K562 (cell line): ENCODE results near the gene ADCY4. TPM values are rescaled to one million over a fixed set of nuclear protein-coding genes. Genes with fewer than 3 reads are reported as not detected.

Source experiments
- ATAC-seq: fragments of 200-7000 bp; cut with Tn5 transposase; 3 replicates; pipeline ENCODE4 v1.9.1; 2020; ENCODE audit warnings: moderate library complexity
- BruUV-seq: library from RNA; stranded (reverse); fragments of 400-500 nt; replicated peaks from 2 replicates; lab custom pipeline; 2021; lab: Mats Ljungman, UMichigan
- CTCF ChIA-PET: fragments of 300-600 bp; formaldehyde crosslinking; extraction: SDS; loops from one replicate; lab custom pipeline; 2021; ENCODE audit warnings: low intra/inter-chr PET ratio; lab: Yijun Ruan, JAX
- POLR2A ChIA-PET: fragments of 300-600, 350-650 bp; sonication (Branson Sonifier 250); formaldehyde crosslinking; extraction: SDS; loops from one replicate; lab custom pipeline; 2021; ENCODE audit warnings: antibody characterized with exemption, inconsistent platforms; lab: Yijun Ruan, JAX
- DNase-seq, 4 experiments: peaks; one replicate each; pipeline versions ENCODE4 v3.0.0 to v3.0.0-alpha.2; 2011 to 2018; ENCODE audit warnings: low spot score in 3 of 4, mixed read lengths in 3 of 4; ENCODE audit errors: extremely low read depth in 1 of 4
- FAIRE-seq: peaks from 2 replicates; lab custom pipeline; 2011; peaks lifted over from hg19 to GRCh38; lab: Jason Lieb, UNC
- H2AFZ ChIP-seq: 2 replicates; pipeline ENCODE4 v1.6.0; 2011; ENCODE audit warnings: low read depth, low read length, control low read depth, inconsistent platforms
- H3K27ac ChIP-seq: fragments of 200-600 bp; 3 replicates; pipeline ENCODE4 v1.8.0; 2011; ENCODE audit warnings: low read depth, mild to moderate bottlenecking, control low read depth, inconsistent platforms, low read length, moderate library complexity, mixed read lengths; ENCODE audit errors: extremely low read depth
- H3K27me3 ChIP-seq, 2 experiments: fragments of 300-600 bp in 1 of 2; 2 replicates in 1 of 2; 3 replicates in 1 of 2; pipeline versions ENCODE4 v1.6.0 to v1.8.0; 2011; ENCODE audit warnings: inconsistent platforms in 2 of 2, low read length in 2 of 2, mild to moderate bottlenecking in 1 of 2, mixed read lengths in 1 of 2, moderate library complexity in 1 of 2; ENCODE audit not compliant: control insufficient read depth in 2 of 2, insufficient read depth in 2 of 2
- H3K36me3 ChIP-seq: fragments of 300-600 bp; 3 replicates; pipeline ENCODE4 v1.8.0; 2011; ENCODE audit warnings: mild to moderate bottlenecking, low read length, inconsistent platforms; ENCODE audit not compliant: control insufficient read depth, insufficient read depth
- H3K4me1 ChIP-seq, 2 experiments: fragments of 200-600 bp in 1 of 2; replicated peaks in 1 of 2; 2 replicates in 1 of 2; 3 replicates in 1 of 2; pipeline versions ENCODE4 v1.5.1 to v1.8.0; 2011; ENCODE audit warnings: inconsistent platforms in 2 of 2, low read length in 2 of 2, mild to moderate bottlenecking in 1 of 2, mixed read lengths in 1 of 2, moderate library complexity in 1 of 2; ENCODE audit not compliant: control insufficient read depth in 2 of 2, insufficient read depth in 2 of 2
- H3K4me2 ChIP-seq: 2 replicates; pipeline ENCODE4 v1.6.1; 2011; ENCODE audit warnings: low read length, control low read depth, inconsistent platforms, mixed read lengths; ENCODE audit not compliant: insufficient read depth
- H3K4me3 ChIP-seq: fragments of 200-600 bp; sonication (generic), shearing (Covaris generic); 2 replicates; pipeline ENCODE4 v1.5.1; 2016; ENCODE audit warnings: control low read depth, inconsistent platforms
- H3K79me2 ChIP-seq: fragments of 200-600 bp; 3 replicates; pipeline ENCODE4 v1.8.0; 2011; ENCODE audit warnings: low read length, inconsistent platforms; ENCODE audit not compliant: control insufficient read depth, insufficient read depth
- H3K9ac ChIP-seq, 2 experiments: 2 replicates each; pipeline versions ENCODE4 v1.6.0 to v1.6.1; 2011; ENCODE audit warnings: low read depth in 2 of 2, low read length in 2 of 2, control low read depth in 1 of 2, inconsistent platforms in 1 of 2, mild to moderate bottlenecking in 1 of 2, mixed read lengths in 1 of 2; ENCODE audit not compliant: insufficient read depth in 1 of 2
- H3K9me1 ChIP-seq: one replicate; pipeline ENCODE4 v1.6.0; 2011; ENCODE audit warnings: inconsistent platforms, mild to moderate bottlenecking, low read length, moderate library complexity; ENCODE audit not compliant: control insufficient read depth, insufficient read depth
- H3K9me3 ChIP-seq: replicated peaks from 2 replicates; pipeline ENCODE4 v1.5.1; 2011; ENCODE audit warnings: low read depth, low read length, inconsistent platforms; ENCODE audit not compliant: control insufficient read depth, insufficient read depth
- H4K20me1 ChIP-seq: replicated peaks from 2 replicates; pipeline ENCODE4 v1.6.1; 2011; ENCODE audit warnings: low read length, inconsistent platforms, mixed read lengths; ENCODE audit not compliant: control insufficient read depth, insufficient read depth
- EZH2 ChIP-seq: IDR thresholded peaks from 2 replicates; pipeline ENCODE4 v1.6.1; 2012; ENCODE audit warnings: low read depth, mild to moderate bottlenecking, inconsistent platforms, low read length, borderline replicate concordance
- HNRNPLL ChIP-seq: fragments of 200-400 bp; formaldehyde crosslinking; IDR thresholded peaks from 2 replicates; pipeline ENCODE4 v1.6.1; 2017; ENCODE audit warnings: low read length, low read depth, mild to moderate bottlenecking; ENCODE audit not compliant: poor library complexity, severe bottlenecking
- LCOR ChIP-seq: sonication (generic); formaldehyde crosslinking; IDR thresholded peaks from 2 replicates; pipeline ENCODE4 v1.8.0; 2022; ENCODE audit warnings: mild to moderate bottlenecking, missing genetic modification reagents
- SAP30 ChIP-seq: fragments of 200-600 bp; sonication (generic); IDR thresholded peaks from 2 replicates; pipeline ENCODE4 v1.6.1; 2012; ENCODE audit warnings: borderline replicate concordance, low read depth, mild to moderate bottlenecking, moderate library complexity, low read length, control low read depth, inconsistent platforms; ENCODE audit not compliant: insufficient read depth, poor library complexity, severe bottlenecking
- SRSF7 ChIP-seq: fragments of 200-400 bp; formaldehyde crosslinking; optimal IDR thresholded peaks from 2 replicates; pipeline ENCODE3; 2017; ENCODE audit warnings: mild to moderate bottlenecking, low read depth, low read length
- TAF7 ChIP-seq: fragments of 450-650 bp; IDR thresholded peaks from 2 replicates; pipeline ENCODE4 v1.6.1; 2016; ENCODE audit warnings: missing genetic modification characterization, missing compliant biosample characterization
- TCF3 ChIP-seq: sonication (generic); formaldehyde crosslinking; IDR thresholded peaks from 2 replicates; pipeline ENCODE4 v1.4.0; 2020; ENCODE audit warnings: mild to moderate bottlenecking, missing genetic modification reagents
- WGBS: fragments of 100-300 bp; shearing (Covaris generic); methylation state at CpG from one replicate; pipeline ENCODE4 v1.1.6; 2016; ENCODE audit warnings: low coverage, mixed read lengths; ENCODE audit not compliant: insufficient coverage; ENCODE audit errors: missing lambda C conversion rate; 5-methylcytosine and 5-hydroxymethylcytosine counted together
- in situ Hi-C: fragments of 300-500 bp; cut with MboI; formaldehyde crosslinking; loops from 4 replicates; pipeline ENCODE4 v1.15.0; 2018; ENCODE audit warnings: inconsistent platforms, mixed read lengths
- intact Hi-C: fragments of 100-400 bp; cut with micrococcal nuclease; formaldehyde crosslinking; loops from 2 replicates; pipeline ENCODE4 v1.14.2; 2022
- polyA plus RNA-seq, 8 experiments: library from polyadenylated mRNA; depleted of rRNA in 4 of 8; stranded (reverse) in 5 of 8; unstranded in 3 of 8; fragments of >200 nt; fragmentation: Nextera tagmentation in 2 of 8; fragmentation: Illumina TruSeq in 1 of 8; extraction: Ambion mirVana in 2 of 8; extraction: Trizol in 1 of 8; gene quantifications; 2 replicates each; pipeline versions ENCODE4 v1.2.1 to v1.2.3, GENCODE V29; 2011 to 2014; ENCODE audit warnings: inconsistent platforms in 1 of 8, missing spikeins in 1 of 8
- total RNA-seq, 7 experiments: library from RNA; depleted of rRNA in 6 of 7; stranded (reverse); fragments of >200 nt in 6 of 7; fragmentation: Illumina TruSeq in 2 of 7; extraction: Trizol in 2 of 7; gene quantifications; 2 replicates each; pipeline versions ENCODE4 v1.2.1 to v1.2.3, GENCODE V29; 2011 to 2021; ENCODE audit warnings: low replicate concordance in 1 of 7
- TF ChIP-seq, protein P1 (sequence below), 2 experiments: fragments of 450-650 bp; IDR thresholded peaks; 2 replicates each; pipeline ENCODE4 v1.6.1; 2018; ENCODE audit warnings: mild to moderate bottlenecking in 2 of 2, low read depth in 1 of 2; ENCODE audit not compliant: partially characterized antibody in 2 of 2
- TF ChIP-seq, protein P2 (sequence below), 2 experiments: fragments of 450-650 bp; conservative IDR thresholded peaks; 2 replicates each; pipeline ENCODE4 v1.6.1; 2017; ENCODE audit warnings: mild to moderate bottlenecking in 2 of 2, moderate library complexity in 2 of 2
- TF ChIP-seq, protein P3 (sequence below): fragments of 450-650 bp; IDR thresholded peaks from 2 replicates; pipeline ENCODE4 v1.6.1; 2017; ENCODE audit warnings: antibody characterized with exemption, mild to moderate bottlenecking

Gene ADCY4
- total and polyA plus RNA-seq, 9 of the 15 experiments (the other 6 are each of a cell fraction or from before 2014, with no cell fraction given): 0.04 to 0.31 (median 0.15) TPM; not detected in 2

DNA sequence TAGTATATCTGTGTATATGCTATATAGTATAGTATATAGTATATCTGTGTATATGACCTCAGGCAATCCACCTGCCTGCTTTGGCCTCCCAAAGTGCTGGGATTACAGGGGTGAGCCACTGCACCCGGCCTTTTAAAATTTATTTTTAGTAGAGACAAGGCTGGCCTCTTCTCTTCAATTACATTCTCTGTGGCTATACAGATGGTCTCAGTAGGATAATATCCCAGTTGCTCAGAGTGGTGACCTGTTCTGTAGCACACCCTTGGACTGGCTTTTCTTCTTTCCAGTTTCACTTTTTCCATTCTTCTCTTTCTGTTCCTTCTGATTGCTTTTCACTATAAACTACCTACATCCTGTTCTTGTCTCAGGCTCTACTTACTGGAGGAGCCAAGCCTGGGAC lies 30.0 kb upstream of the ADCY4 start:
- Histone ChIP-seq H3K27ac (no peak overlapping the region), H3K4me2 (no peak overlapping the region), H3K79me2 (no peaks in the 10 kb centered on the region), H3K9ac (no peak overlapping the region), H3K9me3 (no peaks in the 10 kb centered on the region), H2AFZ (no peak overlapping the region), H3K9me1 (no peaks in the 10 kb centered on the region), H3K27me3 (no peaks in the 10 kb centered on the region), H3K4me1 (peaks cover 12 to 39% of the 10 kb centered on the region in 2 experiments; a peak in 4 of 5 replicates), H4K20me1 (no peaks in the 10 kb centered on the region), H3K4me3 (no peak overlapping the region), H3K36me3 (no peaks in the 10 kb centered on the region)
- ATAC-seq (no peak), FAIRE-seq (no peak), DNase-seq (no peak)
- WGBS: 50% methylated on average over 1 of the region's 1 CpG
- CTCF ChIA-PET: no interaction called here
- in situ Hi-C loops (no loop called here), intact Hi-C loops (loop anchor here (5.0 kb wide), 1 partner anchor 33 kb away; no protein-coding TSS in a partner anchor)
- POLR2A ChIA-PET: no interaction called here
- no TSS peak for BruUV-seq
- TF ChIP-seq, protein P1, sequence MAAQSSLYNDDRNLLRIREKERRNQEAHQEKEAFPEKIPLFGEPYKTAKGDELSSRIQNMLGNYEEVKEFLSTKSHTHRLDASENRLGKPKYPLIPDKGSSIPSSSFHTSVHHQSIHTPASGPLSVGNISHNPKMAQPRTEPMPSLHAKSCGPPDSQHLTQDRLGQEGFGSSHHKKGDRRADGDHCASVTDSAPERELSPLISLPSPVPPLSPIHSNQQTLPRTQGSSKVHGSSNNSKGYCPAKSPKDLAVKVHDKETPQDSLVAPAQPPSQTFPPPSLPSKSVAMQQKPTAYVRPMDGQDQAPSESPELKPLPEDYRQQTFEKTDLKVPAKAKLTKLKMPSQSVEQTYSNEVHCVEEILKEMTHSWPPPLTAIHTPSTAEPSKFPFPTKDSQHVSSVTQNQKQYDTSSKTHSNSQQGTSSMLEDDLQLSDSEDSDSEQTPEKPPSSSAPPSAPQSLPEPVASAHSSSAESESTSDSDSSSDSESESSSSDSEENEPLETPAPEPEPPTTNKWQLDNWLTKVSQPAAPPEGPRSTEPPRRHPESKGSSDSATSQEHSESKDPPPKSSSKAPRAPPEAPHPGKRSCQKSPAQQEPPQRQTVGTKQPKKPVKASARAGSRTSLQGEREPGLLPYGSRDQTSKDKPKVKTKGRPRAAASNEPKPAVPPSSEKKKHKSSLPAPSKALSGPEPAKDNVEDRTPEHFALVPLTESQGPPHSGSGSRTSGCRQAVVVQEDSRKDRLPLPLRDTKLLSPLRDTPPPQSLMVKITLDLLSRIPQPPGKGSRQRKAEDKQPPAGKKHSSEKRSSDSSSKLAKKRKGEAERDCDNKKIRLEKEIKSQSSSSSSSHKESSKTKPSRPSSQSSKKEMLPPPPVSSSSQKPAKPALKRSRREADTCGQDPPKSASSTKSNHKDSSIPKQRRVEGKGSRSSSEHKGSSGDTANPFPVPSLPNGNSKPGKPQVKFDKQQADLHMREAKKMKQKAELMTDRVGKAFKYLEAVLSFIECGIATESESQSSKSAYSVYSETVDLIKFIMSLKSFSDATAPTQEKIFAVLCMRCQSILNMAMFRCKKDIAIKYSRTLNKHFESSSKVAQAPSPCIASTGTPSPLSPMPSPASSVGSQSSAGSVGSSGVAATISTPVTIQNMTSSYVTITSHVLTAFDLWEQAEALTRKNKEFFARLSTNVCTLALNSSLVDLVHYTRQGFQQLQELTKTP (IDR thresholded peaks at IDR 0.05; ENCODE audit: low read depth in 1 of 2, partially characterized antibody in 2 of 2): no peak
- TF ChIP-seq EZH2 (no peak), LCOR (CRISPR knock-in tag) (no peak), HNRNPLL (no peak), SAP30 (no peak), SRSF7 (no peak), TCF3 (no peak), TAF7 (no peak)
- TF ChIP-seq, protein P2, sequence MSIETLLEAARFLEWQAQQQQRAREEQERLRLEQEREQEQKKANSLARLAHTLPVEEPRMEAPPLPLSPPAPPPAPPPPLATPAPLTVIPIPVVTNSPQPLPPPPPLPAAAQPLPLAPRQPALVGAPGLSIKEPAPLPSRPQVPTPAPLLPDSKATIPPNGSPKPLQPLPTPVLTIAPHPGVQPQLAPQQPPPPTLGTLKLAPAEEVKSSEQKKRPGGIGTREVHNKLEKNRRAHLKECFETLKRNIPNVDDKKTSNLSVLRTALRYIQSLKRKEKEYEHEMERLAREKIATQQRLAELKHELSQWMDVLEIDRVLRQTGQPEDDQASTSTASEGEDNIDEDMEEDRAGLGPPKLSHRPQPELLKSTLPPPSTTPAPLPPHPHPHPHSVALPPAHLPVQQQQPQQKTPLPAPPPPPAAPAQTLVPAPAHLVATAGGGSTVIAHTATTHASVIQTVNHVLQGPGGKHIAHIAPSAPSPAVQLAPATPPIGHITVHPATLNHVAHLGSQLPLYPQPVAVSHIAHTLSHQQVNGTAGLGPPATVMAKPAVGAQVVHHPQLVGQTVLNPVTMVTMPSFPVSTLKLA (conservative IDR thresholded peaks at IDR 0.05): no peak
- TF ChIP-seq, protein P3, sequence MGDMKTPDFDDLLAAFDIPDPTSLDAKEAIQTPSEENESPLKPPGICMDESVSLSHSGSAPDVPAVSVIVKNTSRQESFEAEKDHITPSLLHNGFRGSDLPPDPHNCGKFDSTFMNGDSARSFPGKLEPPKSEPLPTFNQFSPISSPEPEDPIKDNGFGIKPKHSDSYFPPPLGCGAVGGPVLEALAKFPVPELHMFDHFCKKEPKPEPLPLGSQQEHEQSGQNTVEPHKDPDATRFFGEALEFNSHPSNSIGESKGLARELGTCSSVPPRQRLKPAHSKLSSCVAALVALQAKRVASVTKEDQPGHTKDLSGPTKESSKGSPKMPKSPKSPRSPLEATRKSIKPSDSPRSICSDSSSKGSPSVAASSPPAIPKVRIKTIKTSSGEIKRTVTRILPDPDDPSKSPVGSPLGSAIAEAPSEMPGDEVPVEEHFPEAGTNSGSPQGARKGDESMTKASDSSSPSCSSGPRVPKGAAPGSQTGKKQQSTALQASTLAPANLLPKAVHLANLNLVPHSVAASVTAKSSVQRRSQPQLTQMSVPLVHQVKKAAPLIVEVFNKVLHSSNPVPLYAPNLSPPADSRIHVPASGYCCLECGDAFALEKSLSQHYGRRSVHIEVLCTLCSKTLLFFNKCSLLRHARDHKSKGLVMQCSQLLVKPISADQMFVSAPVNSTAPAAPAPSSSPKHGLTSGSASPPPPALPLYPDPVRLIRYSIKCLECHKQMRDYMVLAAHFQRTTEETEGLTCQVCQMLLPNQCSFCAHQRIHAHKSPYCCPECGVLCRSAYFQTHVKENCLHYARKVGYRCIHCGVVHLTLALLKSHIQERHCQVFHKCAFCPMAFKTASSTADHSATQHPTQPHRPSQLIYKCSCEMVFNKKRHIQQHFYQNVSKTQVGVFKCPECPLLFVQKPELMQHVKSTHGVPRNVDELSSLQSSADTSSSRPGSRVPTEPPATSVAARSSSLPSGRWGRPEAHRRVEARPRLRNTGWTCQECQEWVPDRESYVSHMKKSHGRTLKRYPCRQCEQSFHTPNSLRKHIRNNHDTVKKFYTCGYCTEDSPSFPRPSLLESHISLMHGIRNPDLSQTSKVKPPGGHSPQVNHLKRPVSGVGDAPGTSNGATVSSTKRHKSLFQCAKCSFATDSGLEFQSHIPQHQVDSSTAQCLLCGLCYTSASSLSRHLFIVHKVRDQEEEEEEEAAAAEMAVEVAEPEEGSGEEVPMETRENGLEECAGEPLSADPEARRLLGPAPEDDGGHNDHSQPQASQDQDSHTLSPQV: no peak
